ENCODE measurements around the gene GAK.

GAK gene

GRCh38 chr4:849478-850175 lies 82.5 kb downstream of the GAK start:
- DNase-seq (ENCODE audit: low read depth in 2 of 2) = no peak

GRCh38 chr4:848803-849477 lies 83.2 kb downstream of the GAK start:
- no peak for DNase-seq (ENCODE audit: low read depth in 2 of 2)

GRCh38 chr4:848307-848691 lies 83.8 kb downstream of the GAK start:
- no peak for DNase-seq (ENCODE audit: low read depth in 2 of 2)

GRCh38 chr4:845836-846251 lies 86.3 kb downstream of the GAK start:
- no peak for DNase-seq (ENCODE audit: low read depth in 2 of 2)

GRCh38 chr4:845233-845835 lies 86.8 kb downstream of the GAK start:
- no peak for DNase-seq (ENCODE audit: low read depth in 2 of 2)

- DNase-seq (ENCODE audit: low read depth in 2 of 2) = no peak
Measured at GRCh38 chr4:844752-845232, 87.3 kb downstream of the GAK start.

DNA sequence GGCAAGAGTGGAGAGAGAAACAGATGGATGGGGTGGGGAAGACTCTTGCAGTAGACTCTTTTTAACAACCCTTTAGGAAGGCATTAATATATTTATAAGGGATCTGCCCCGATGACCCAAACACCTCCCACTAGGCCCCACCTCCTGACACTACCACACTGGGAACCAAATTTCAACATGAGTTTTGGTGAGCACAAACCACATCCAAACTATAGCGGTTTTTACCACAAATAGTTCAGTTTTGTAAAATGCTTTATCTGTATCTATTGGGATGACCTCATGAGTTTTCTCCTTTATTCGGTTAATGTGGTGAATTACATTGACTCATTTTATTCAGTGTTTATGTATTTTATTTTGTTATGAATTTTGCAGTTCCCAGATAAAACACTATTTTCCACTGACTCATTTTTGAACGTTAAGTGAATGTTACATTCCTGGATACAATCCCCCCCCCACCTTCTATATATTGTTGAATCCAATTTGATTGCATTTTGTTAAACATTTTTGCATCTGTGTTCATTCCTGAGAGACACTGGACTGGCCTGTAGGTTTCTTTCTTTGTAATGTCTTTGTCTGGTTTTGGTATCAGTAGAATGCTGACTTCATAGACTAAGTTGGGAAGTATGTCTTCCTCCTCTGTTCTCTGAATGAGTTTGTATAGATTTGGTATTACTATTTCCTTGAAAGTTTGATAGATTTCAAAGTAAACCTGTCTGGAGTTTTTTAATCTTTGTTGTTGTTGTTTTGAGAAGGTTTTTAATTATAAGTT lies 92.3 kb downstream of the GAK start:
- DNase-seq (ENCODE audit: low read depth in 2 of 2) = no peak

- DNase-seq (ENCODE audit: low read depth in 2 of 2) = no peak
Measured at GRCh38 chr4:837772-838171, 94.3 kb downstream of the GAK start.

DNA sequence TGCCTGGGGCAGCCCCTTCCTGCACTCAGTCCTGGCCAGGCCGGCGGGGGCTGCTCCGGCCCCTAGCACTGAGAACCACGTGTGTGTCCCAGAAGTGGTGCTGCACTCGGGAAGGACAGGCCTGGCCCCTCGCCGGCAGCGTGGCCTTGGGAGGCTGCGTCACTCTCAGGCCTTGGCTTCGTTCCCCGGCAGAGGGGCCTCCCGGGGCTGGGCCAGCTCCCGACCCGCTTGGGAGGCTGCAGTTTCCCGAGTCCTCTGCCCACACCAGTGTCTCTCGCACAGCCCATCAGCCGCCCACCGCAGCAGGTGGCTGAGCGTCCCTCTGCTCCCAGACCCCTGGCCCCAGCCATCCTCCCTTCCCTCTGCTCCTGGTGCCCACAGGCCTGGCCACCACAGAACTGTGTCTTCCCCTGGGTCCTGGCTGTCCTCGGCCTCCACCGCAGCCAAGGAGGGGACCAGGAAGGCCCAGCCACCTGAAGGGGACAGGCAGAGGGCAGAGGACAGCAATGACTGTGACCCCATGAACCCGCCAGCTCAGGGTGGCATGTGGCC lies 95.3 kb downstream of the GAK start:
- DNase-seq (ENCODE audit: low read depth in 2 of 2) = no peak

DNA sequence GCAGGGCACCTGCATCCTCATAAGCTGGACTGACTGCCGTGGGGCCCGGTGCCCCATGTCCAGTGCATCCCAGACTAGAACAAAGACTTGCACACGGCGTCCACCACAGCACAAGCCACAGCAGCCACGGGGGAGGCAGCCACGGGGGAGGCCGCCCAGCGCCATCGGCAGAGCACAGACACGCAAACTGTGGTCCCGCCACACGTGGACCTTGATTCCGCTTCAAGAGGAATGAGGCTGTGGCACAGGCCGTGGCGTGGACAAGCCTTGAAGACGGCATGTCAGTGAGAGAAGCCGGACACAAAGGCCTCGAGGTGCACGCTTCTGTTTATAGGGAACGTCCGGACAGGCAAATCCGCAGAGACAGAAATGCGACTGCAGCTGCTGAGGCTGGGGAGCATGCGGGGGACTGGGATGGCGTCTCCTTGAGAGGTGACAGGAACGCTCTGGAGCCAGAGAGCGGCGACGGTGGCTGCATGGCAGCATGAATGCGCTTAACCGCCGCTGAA lies 96.1 kb downstream of the GAK start:
- no peak for DNase-seq (ENCODE audit: low read depth in 2 of 2)

DNA sequence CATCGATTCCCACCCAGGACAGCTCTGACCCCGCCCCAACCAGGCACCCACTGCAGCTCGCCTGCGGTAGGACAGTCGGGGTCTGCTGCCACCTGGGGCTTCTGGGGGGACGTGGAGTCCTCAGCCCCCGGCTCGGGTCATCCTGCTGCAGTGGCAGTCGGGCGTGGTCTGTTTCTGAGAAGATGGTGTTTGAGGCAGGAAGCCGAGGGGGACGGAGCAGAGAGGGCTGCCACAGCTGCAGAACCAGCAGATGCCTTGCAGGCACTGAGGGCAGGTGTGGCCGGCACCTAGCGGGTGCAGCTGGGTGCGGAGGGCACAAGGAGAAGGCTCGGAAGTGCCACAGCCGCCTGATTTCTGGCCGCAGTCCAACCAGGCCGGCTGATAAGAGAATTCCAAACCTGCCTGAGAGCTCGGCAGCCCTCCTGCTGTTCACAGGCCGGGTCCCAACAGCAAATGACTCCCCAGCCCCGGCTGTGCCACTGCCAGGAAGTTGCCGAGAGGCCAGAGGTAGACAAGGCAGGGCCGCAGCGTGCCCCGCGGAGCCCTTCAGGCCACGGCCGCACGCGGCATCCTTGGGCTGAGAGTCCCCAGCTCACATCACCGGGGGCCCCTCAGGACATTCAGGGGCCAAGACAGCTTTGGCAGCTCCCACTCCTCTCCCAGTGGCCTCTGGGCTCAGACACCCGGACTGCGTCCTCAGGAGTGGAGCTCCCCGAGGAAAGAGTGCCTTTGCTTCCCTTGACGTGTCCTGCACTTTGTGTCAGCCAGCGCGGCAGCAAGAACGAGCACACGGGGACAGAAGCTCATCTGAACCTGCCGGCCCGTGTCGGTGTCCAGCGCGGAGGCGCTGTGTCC lies 96.7 kb downstream of the GAK start:
- DNase-seq (ENCODE audit: low read depth in 2 of 2) = no peak

DNA sequence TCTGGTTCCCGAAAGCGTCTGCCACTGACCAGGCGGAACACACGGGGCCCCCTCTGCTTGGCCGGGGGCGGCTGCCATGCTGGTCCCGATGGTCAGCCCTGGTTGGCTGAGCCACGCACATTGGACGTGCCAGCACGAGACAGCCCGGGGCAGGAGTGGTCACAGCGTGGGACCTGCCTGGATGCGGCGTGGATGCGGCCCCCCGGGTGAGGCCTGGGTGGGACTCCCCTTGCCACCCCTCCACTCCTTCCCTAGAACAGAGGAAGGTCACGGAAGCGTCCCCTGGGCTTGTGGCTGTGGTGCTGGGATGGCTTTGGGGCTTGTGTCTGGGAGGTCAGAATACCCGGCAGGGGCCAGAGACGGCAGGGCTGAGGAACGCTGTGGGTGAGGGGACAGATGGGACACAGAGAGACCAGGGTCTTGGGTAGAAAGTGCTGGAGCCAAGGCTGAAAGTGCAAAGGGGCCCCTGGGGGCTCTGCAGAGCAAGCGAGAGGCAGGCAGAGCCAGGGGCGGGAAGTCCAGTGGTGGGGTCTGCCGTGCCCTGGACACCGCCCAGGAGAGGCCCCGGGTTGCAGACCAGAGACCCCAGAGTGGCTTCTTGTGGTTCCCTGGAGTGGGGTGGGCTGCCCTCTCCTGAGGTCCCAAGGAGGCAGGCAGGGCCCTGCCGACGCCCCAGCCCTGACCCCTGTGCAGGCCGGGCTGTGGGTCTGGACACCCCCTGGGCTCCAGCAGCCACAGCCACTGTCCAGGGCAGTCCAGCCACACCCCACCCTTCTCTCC lies 97.6 kb downstream of the GAK start:
- DNase-seq (ENCODE audit: low read depth in 2 of 2) = no peak

GRCh38 chr4:833731-834367 lies 98.3 kb downstream of the GAK start:
- DNase-seq (ENCODE audit: low read depth in 2 of 2) = no peak

- DNase-seq (ENCODE audit: low read depth in 2 of 2) = no peak
Measured at GRCh38 chr4:833156-833555, 99.0 kb downstream of the GAK start.

DNA sequence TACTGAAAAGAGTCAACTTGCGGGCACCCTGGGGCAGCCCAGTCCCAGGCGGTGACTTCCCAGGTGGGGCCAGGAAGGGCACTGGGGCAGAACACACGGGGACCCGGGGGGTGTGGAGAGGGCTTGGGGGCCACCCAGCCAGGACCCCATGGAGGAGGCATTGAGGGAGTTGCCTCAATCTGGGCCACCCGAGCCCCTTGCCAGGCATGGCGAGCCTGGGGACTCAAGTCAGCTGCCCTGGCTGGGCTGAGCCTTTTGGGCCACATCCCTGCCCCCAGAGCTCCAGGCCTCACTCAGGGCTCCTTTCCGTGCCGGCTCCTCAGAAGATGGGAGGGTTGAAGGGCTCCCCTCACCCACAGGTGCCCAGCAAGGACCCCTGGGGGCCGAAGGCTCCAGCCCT lies 99.6 kb downstream of the GAK start:
- DNase-seq (ENCODE audit: low read depth in 2 of 2) = no peak

GRCh38 chr4:832108-832507 lies 100.0 kb downstream of the GAK start:
- DNase-seq (ENCODE audit: low read depth in 2 of 2) = no peak

- no peak for DNase-seq (ENCODE audit: low read depth in 2 of 2)
Measured at GRCh38 chr4:831483-831805, 100.7 kb downstream of the GAK start.

DNA sequence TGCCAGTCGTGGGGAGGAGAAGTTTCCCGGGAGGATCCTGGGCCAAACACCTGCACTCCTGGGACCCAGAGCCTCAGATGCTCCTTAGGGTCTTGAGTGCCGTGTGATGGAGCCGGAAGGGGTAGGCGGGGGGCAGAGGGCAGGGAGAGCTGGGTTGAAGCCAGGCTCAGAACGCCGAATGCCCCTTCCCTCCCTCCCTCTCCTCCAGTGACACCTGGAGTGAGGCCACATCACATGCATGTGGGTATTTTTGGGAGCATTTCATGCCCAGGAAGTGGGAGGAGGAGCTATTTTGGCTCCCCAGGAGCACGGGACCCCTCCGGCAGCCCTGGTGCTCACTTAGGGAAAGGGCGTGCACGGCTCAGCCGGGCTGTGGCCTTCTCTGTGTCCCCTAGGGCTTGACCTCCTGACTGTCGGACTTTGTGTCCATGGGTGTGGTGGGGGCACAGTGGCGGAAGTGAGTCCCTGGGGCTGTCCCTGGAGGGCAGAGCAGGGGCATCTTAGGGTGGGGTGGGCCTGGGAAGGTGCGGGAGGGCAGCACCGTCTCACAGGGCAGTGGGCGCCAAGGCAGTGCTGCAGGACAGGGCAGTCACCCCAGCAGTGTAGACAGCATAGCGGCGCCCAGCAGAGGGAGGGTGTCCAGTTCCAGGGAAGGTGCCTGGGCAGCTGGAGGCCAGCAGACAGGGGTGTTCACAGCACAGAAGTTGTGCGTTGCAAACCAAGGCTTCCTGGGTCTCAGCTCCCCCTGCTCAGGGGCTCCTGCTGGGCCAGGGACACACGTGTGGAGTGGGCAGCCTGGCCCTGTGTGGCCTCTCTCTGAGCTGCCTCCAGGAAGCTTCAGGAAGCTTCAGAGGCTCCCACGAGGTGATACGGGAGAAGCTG lies 101.3 kb downstream of the GAK start:
- no peak for DNase-seq (ENCODE audit: low read depth in 2 of 2)
